Mucosa of descending colon (tissue), 3 donors: ENCODE data around the gene ZNF512B. TPM values are rescaled to one million over a fixed set of nuclear protein-coding genes. Genes with fewer than 3 reads are reported as not detected.

ENCODE experiments used
- microRNA-seq: library from miRNA; unstranded; fragments of <30 nt; microRNA quantifications from one replicate; pipeline ENCODE4, GENCODE V29; 2019
- total RNA-seq, 3 donors: library from RNA; stranded (reverse); fragmentation: NEBNext Ultra II Directional in 2 of 3; extraction: Animal tissue kit (Norgen Biotek cat#: 25700) in 2 of 3; gene quantifications; one replicate each; pipeline versions ENCODE4 v1.2.1 to v1.2.4, GENCODE V29; 2021 to 2023
- donor health status: DM: no; HTN: no; CAD: no; lungs with moderate emphysema.
- donor health status: DM: no; HTN: no; CAD: no.
- donor health status: DM: no; HTN: yes; CAD: no.

The ZNF512B gene
- total RNA-seq, 3 donors from 2014 or later, result 1.8 to 14.7 (median 3.9) TPM

Small RNA genes within 50 kb of the gene (microRNA-seq; reads per million reads assigned to microRNA genes)
- 0.93 reads per million for gene MIR1914
- not detected for gene MIR647
- gene MIR941-1, result not detected
- not detected for gene MIR941-2
- gene MIR941-3, result not detected
- not detected for gene MIR941-4
- not detected for gene MIR941-5

Other genes starting within 250 kb of the ZNF512B start
- 10 to 100 TPM; 10.4 to 11.2 (median 10.8) TPM for gene LIME1, start 233.3 kb downstream of the ZNF512B start, total RNA-seq
- gene SLC2A4RG, start 230.2 kb downstream of the ZNF512B start, total RNA-seq, result 10 to 100 TPM; 44.9 to 65.0 (median 50.6) TPM
- 1 to 10 TPM; 3.1 to 5.7 (median 3.3) TPM for gene ZBTB46, start 138.7 kb downstream of the ZNF512B start, total RNA-seq
- gene ABHD16B, start 108.4 kb downstream of the ZNF512B start, total RNA-seq, result not detected
- 10 to 100 TPM; 48.7 to 71.7 (median 55.7) TPM for gene TPD52L2, start 104.7 kb downstream of the ZNF512B start, total RNA-seq
- 10 to 100 TPM; 57.5 to 65.9 (median 65.4) TPM for gene DNAJC5, start 74.8 kb downstream of the ZNF512B start, total RNA-seq
- gene UCKL1, start 13.5 kb downstream of the ZNF512B start, total RNA-seq, result 10 to 100 TPM; 37.4 to 57.8 (median 43.6) TPM
- gene SAMD10, start 9.7 kb upstream of the ZNF512B start, total RNA-seq, result 1 to 10 TPM; 3.8 to 7.9 (median 5.6) TPM
- 10 to 100 TPM; 51.2 to 64.4 (median 59.1) TPM for gene PRPF6, start 11.2 kb upstream of the ZNF512B start, total RNA-seq
- gene C20orf204, start 66.3 kb upstream of the ZNF512B start, total RNA-seq, result 1 to 10 TPM; 1.0 to 1.8 (median 1.7) TPM
- gene SOX18, start 79.7 kb upstream of the ZNF512B start, total RNA-seq, result 10 to 100 TPM in 2 of 3 donors, 1 to 10 TPM in 1; 4.7 to 20.0 (median 12.6) TPM
- gene TCEA2, start 93.3 kb upstream of the ZNF512B start, total RNA-seq, result 10 to 100 TPM in 1 of 3 donors, 1 to 10 TPM in 2; 4.1 to 46.1 (median 9.5) TPM
- 1 to 10 TPM; 4.7 to 6.9 (median 6.5) TPM for gene RGS19, start 109.6 kb upstream of the ZNF512B start, total RNA-seq
- under 1 TPM; 0.26 to 0.76 (median 0.39) TPM for gene OPRL1, start 110.2 kb upstream of the ZNF512B start, total RNA-seq
- gene LKAAEAR1, start 114.5 kb upstream of the ZNF512B start, total RNA-seq, result not detected
- gene NPBWR2, start 137.6 kb upstream of the ZNF512B start, total RNA-seq, result not detected
- gene MYT1, start 194.5 kb upstream of the ZNF512B start, total RNA-seq, result under 1 TPM; 0.12 to 0.76 (median 0.14) TPM